OCI-LY3 (cell line): ENCODE results near the gene PIK3R5.

Experiments
- EZH2phosphoT487 ChIP-seq: fragments of 200-600 bp; shearing (Covaris generic); IDR thresholded peaks from 2 replicates; pipeline ENCODE4 v1.6.1; 2018; ENCODE audit warnings: antibody characterized with exemption, mixed run types, low read depth
- TF ChIP-seq, protein P1 (sequence below): fragments of 200-600, 300-600 bp; sonication (generic); IDR thresholded peaks from 2 replicates; pipeline ENCODE4 v1.5.1; 2014; ENCODE audit warnings: antibody characterized with exemption, low read length, low read depth

DNA sequence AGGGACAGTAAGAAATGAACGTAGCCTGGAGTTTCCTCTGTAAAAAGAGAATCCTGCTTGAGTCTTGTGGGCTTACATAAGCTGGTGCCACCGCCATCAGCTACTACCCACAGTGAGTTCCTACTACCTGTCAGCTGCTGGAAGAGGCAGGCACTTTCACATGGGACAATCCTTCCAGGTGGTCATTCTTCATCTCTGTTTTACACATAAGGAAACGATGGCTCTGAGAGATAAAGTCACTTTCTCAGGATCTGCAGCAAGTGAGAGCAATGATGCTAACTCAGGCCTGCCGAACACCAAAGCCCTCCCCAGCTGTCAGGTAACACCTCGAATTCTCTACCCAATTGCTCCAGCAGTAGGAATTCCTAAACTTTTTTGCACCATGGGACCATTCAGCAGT is 26.6 kb downstream of the PIK3R5 start:
- TF ChIP-seq, protein P1, sequence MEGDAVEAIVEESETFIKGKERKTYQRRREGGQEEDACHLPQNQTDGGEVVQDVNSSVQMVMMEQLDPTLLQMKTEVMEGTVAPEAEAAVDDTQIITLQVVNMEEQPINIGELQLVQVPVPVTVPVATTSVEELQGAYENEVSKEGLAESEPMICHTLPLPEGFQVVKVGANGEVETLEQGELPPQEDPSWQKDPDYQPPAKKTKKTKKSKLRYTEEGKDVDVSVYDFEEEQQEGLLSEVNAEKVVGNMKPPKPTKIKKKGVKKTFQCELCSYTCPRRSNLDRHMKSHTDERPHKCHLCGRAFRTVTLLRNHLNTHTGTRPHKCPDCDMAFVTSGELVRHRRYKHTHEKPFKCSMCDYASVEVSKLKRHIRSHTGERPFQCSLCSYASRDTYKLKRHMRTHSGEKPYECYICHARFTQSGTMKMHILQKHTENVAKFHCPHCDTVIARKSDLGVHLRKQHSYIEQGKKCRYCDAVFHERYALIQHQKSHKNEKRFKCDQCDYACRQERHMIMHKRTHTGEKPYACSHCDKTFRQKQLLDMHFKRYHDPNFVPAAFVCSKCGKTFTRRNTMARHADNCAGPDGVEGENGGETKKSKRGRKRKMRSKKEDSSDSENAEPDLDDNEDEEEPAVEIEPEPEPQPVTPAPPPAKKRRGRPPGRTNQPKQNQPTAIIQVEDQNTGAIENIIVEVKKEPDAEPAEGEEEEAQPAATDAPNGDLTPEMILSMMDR: no peak
- TF ChIP-seq EZH2phosphoT487: no peak
